Kasumi-1 (cell line): ENCODE measurements around the gene SNCA.
A peak's percentile ranks its signal among the peaks of the same experiment; 100 is the strongest.

Experiments used
- DNase-seq, 2 experiments: peaks; one replicate each; lab custom pipeline; 2025; lab: John Stamatoyannopoulos, UW

The SNCA gene

GRCh38 chr4:89814362-89814761, 22.6 kb downstream of the SNCA start:
- DNase-seq = no peak

DNA sequence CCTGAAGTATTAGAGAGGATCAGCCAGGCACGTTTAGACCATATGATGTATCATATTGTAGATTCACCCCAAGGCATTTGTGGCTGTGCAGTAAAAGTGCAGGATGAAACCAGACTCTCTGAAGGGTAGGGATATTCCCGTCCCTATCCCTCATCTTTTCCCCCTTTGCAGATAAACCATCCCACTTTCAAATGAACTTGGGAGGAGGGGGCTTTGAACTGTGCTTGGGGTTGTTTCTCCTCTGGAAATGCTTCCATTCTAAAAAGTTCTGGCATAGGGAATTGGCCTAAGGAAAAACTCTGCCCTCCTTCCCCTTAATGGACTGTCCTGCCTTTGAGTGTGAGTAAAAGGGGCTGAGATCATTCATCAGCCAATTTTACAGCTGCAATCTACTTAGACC, 23.8 kb downstream of the SNCA start:
- DNase-seq = no peak

DNA sequence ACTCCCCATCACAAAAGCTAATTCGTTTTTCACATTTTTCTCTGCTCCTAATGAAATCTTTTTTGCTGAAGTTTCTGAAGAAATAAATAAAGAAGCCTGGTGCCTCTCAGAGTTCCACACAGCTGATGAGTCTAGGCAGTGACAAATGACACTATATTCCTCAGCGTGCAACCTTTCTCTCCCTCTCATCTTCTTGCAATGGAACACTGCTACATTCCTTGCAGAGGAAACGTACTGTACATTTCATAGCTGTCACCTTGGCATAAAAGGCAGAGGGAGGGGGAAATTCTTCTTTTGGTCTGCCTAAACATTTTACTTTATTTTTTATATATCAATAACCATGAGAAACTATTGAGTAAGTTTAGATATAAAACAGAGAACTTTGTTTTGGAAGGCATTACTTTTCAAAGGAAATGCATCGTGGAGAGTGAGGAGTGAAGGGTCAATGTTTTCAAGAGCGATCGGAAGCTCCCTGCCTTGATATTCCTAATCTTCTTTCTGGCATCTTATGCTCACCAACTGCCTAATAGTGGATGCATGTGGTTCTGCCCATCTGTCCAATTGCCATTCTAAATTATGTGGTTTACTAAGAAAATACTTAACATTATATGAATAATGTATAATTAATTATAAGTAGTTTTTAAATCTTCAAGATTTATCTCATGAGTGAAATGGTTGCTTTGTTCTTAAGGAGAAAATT, 29.4 kb downstream of the SNCA start:
- DNase-seq = no peak

DNA sequence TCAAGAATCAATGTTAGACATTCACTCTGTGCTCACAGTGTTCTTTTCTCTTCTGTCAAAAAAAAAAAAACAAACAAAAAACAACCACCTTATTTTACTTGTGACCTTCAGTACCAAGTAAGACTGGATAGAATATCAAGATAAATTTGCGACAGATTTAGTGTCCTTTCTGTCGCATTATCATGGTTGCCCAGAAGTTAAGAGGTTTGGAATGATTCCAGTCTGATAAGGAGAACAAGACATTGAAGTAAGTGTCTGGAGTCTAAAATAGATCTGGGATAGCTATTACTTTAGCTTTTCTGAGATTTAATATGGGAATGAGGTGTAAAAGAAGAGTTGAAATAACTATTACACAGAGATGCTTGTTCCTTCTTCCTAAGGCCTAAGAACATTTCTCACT, 31.7 kb downstream of the SNCA start:
- no peak for DNase-seq

DNA sequence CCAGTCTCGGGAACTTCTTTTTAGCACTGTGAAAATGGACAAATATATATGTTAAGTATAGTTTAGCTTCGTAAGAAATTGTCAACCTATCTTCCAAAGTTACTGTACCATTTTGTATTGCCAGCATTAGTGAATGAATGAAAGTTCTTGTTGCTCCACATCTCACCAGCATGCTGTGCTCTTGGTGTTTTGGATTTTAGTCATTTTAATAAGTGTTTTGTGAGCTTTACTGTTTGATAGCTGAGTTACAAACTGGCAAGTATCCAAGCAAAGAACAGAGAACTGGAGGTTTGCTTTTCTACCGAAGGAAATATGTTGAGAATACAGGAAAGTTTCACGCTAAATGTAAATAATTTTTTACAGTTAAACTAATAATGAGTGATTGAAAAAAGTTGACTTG, 33.0 kb downstream of the SNCA start:
- no peak for DNase-seq

DNA sequence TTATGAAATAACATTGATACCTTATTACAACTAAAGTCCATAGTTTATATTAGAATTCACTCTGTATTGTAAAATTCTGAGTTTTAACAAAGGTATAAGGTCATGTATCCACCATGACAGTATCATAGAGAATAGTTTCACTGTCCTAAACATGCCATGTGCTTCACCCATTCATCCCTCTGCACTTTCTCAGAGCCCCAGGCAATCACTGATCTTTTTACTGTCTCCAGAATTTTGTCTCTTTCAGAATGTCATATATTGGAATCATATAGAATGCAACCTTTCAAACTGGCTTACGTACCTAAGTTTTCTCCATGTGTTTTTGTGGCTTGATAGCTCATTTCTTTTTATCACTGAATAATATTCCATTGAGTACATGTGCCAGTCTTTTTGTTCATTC, 33.9 kb downstream of the SNCA start:
- no peak for DNase-seq

GRCh38 chr4:89800527-89801103, 36.3 kb downstream of the SNCA start:
- no peak for DNase-seq

DNA sequence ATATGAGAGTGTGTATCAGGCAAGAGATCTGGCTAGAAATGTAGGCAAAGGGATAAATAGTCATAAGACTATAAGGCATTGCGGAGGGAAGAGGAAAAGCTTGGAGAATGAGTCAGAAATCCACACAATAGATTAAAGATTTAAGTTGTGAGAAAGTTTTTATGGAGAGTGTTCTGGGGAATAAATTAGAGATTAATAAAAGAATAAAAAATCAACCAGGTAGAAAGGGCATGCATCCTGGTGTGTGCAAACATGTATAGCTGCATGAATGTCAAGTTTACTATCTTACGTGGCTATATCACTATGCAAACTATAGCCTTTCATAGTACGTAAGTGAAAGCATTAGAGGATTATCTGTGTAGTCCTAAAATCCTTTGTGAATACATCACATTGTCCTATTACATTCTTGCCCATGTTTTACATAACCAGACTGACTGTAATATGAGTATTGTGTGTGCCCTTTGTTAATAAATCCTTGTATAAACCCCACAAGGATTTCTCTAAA, 36.9 kb downstream of the SNCA start:
- no peak for DNase-seq

DNA sequence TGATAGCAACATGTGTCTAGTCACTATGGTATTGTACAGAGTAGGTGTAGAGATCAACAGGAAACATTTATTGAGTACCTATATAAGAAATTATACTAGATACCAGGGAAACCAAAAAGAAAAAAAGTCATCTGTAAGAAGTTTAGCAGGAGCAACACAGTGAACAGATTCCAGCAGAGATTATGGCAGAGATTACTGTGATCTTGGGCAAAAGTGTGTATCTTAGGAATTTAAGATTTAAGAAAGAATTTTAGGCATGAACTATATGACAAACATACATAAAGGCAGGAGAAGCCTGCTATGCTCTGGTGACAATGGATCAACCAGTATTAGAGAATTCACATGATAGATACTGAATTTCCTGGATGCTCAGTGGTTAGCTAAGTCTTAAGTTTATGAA, 37.9 kb downstream of the SNCA start:
- no peak for DNase-seq

- DNase-seq = no peak
Measured at GRCh38 chr4:89797117-89797516, 39.8 kb downstream of the SNCA start.

- no peak for DNase-seq
Measured at GRCh38 chr4:89788206-89789072, 48.5 kb downstream of the SNCA start.

- DNase-seq = no peak
Measured at GRCh38 chr4:89784686-89785231, 52.2 kb downstream of the SNCA start.

DNA sequence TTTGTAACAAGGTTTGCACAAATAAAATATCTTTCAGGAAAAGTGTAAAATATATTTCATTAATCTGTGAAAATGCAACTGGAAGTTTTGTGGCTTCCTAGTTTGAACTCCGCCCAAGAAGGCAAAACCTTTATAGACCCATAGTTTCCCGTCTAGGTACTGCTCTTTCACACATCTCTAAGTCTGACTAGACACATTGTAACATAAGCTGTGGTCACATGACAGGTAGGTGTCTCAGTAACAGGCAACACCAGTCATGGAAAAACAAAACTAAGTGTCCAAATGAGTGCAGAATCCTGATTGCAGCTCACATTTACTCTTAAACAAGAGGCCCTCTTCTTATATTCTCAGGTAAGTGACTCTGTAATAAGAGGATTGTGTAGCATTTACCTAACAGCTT, 55.6 kb downstream of the SNCA start:
- DNase-seq = no peak

DNA sequence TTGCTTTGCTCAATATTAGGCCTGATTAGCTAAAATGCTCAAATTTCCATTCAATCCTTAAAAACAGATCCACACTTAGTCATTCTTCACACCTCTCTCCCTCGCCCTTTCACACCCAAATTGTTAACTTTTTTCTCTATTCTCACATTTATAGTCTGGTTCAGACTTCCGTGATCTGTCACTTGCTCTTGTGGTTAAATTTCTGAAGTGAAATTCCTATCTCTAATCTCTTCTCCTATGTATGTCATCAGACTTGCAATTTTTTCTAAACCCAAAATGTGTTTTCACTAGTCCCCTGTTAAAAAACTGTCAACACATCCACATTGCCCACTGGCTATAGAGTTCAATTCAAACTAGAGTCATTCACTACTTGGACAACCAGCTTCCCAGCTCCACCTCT, 63.2 kb downstream of the SNCA start:
- DNase-seq = no peak

- DNase-seq = no peak
Measured at GRCh38 chr4:89769856-89770255, 67.1 kb downstream of the SNCA start.

DNA sequence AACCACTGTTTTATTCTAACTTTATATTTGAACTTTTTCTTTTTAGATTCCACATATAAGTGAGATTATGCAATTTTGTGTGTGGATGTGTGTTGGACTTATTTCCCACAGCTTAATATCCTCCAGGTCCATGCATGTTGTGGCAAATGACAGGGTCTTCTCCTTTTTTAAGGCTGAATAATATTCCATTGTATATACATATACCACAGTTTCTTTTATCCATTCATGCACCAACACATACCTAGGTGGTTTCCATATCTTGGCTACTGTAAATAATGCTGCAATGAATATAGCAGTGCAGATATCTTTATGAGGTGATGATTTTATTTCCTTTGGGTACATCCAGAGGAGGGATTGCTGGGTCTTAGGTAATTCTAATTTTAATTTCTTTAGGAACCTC, 69.0 kb downstream of the SNCA start:
- DNase-seq = no peak

GRCh38 chr4:89765966-89766365, 71.0 kb downstream of the SNCA start:
- DNase-seq = no peak

- no peak for DNase-seq
Measured at GRCh38 chr4:89765528-89765927, 71.4 kb downstream of the SNCA start.

DNA sequence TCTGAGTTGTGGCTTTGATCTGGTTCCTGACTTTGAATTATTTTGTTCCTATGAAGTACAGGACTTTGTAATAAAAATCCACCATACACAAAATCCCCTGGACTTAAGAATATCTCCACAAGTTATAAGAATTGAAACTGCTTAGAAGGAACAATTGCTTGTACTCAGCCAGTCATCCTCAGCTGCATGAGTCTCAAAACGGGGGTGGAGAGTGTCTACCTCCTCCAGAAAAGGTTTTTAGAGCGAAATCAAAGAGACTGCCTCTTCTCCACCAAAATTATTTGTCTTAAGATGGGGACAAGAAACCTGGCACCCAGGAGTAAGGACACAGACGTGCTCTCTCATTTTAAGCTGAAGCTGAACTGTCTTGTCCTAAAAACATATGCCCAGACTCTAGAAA, 74.7 kb downstream of the SNCA start:
- DNase-seq = no peak

- DNase-seq = no peak
Measured at GRCh38 chr4:89759426-89759825, 77.5 kb downstream of the SNCA start.

- no peak for DNase-seq
Measured at GRCh38 chr4:89757154-89757719, 79.7 kb downstream of the SNCA start.

GRCh38 chr4:89755220-89755619, 81.7 kb downstream of the SNCA start:
- peak in 1 of 2 experiments; percentile 10 for DNase-seq
